H1 (cell line): ENCODE results near the gene TTC9. TPM values are rescaled to one million over a fixed set of nuclear protein-coding genes. Genes with fewer than 3 reads are reported as not detected.

ENCODE experiments used
- CTCF ChIA-PET: fragments of 300-600 bp; sonication (Branson Sonifier 250); formaldehyde crosslinking; loops from one replicate; lab custom pipeline; 2021; ENCODE audit not compliant: partially characterized antibody; lab: Charles Lee
- POLR2A ChIA-PET: fragments of 300-600 bp; sonication (Branson Sonifier 250); formaldehyde crosslinking; loops from one replicate; lab custom pipeline; 2021; ENCODE audit warnings: inconsistent platforms; ENCODE audit not compliant: partially characterized antibody; lab: Charles Lee
- DNase-seq, 2 experiments: peaks; one replicate each; pipeline versions ENCODE4 v3.0.0 to v3.0.0-alpha.2; 2010 to 2022; ENCODE audit warnings: low spot score in 2 of 2, low read depth in 1 of 2, mixed read lengths in 1 of 2
- FAIRE-seq: peaks from 2 replicates; lab custom pipeline; 2011; peaks lifted over from hg19 to GRCh38; lab: Jason Lieb, UNC
- H2AFZ ChIP-seq: 2 replicates; pipeline ENCODE4 v1.8.1; 2012; ENCODE audit warnings: low read length, inconsistent platforms
- H2AK5ac ChIP-seq: 2 replicates; pipeline ENCODE4 v1.6.1; 2013; ENCODE audit warnings: low read depth, low read length
- H2BK120ac ChIP-seq: replicated peaks from 2 replicates; pipeline ENCODE3; 2013; ENCODE audit warnings: low read depth, low read length, inconsistent platforms
- H2BK12ac ChIP-seq: 2 replicates; pipeline ENCODE4 v1.6.1; 2013; ENCODE audit warnings: low read depth, low read length
- H2BK15ac ChIP-seq: 2 replicates; pipeline ENCODE4 v1.6.1; 2013; ENCODE audit warnings: low read length
- H2BK20ac ChIP-seq: 2 replicates; pipeline ENCODE4 v1.6.1; 2013; ENCODE audit warnings: low read length
- H2BK5ac ChIP-seq: 2 replicates; pipeline ENCODE4 v1.6.1; 2013; ENCODE audit warnings: low read depth, low read length
- H3K14ac ChIP-seq: 2 replicates; pipeline ENCODE4 v1.6.1; 2013; ENCODE audit warnings: inconsistent platforms; ENCODE audit not compliant: insufficient read length
- H3K18ac ChIP-seq: 2 replicates; pipeline ENCODE4 v1.6.1; 2013; ENCODE audit warnings: low read length; ENCODE audit errors: extremely low read depth
- H3K23ac ChIP-seq: 2 replicates; pipeline ENCODE4 v1.6.1; 2013; ENCODE audit warnings: inconsistent platforms; ENCODE audit not compliant: insufficient read length
- H3K23me2 ChIP-seq: 2 replicates; pipeline ENCODE4 v1.6.1; 2013; ENCODE audit warnings: low read depth, low read length
- H3K27ac ChIP-seq: 2 replicates; pipeline ENCODE4 v1.6.1; 2011; ENCODE audit warnings: low read depth, low read length, inconsistent platforms
- H3K27me3 ChIP-seq, 4 experiments: replicated peaks in 1 of 4; 1 replicate in 1 of 4; 2 replicates in 3 of 4; pipeline versions ENCODE4 v1.6.1 to v1.8.1; 2011 to 2013; ENCODE audit warnings: low read length in 3 of 4, mild to moderate bottlenecking in 3 of 4, inconsistent platforms in 2 of 4, mixed read lengths in 2 of 4, moderate library complexity in 1 of 4; ENCODE audit not compliant: control insufficient read depth in 3 of 4, insufficient read depth in 3 of 4; ENCODE audit errors: extremely low read depth in 1 of 4
- H3K36me3 ChIP-seq, 4 experiments: 2 replicates each; pipeline versions ENCODE4 v1.6.1 to v1.8.1; 2011 to 2013; ENCODE audit warnings: mild to moderate bottlenecking in 4 of 4, low read length in 3 of 4, moderate library complexity in 2 of 4, control low read depth in 1 of 4, inconsistent platforms in 1 of 4; ENCODE audit not compliant: insufficient read depth in 4 of 4, control insufficient read depth in 2 of 4
- H3K4ac ChIP-seq: replicated peaks from 2 replicates; pipeline ENCODE3; 2013; ENCODE audit warnings: low read length, low read depth, mixed read lengths, inconsistent platforms; ENCODE audit not compliant: insufficient read length
- H3K4me1 ChIP-seq, 4 experiments: replicated peaks in 1 of 4; 1 replicate in 1 of 4; 2 replicates in 3 of 4; pipeline versions ENCODE4 v1.6.1 to v1.8.1; 2011 to 2013; ENCODE audit warnings: low read length in 3 of 4, inconsistent platforms in 2 of 4, mixed read lengths in 1 of 4; ENCODE audit not compliant: insufficient read depth in 4 of 4, control insufficient read depth in 3 of 4
- H3K4me2 ChIP-seq, 2 experiments: 2 replicates each; pipeline versions ENCODE4 v1.6.1 to v1.8.1; 2011 to 2013; ENCODE audit warnings: low read depth in 2 of 2, low read length in 2 of 2, control low read depth in 1 of 2, inconsistent platforms in 1 of 2, mild to moderate bottlenecking in 1 of 2; ENCODE audit not compliant: insufficient read depth in 1 of 2
- H3K4me3 ChIP-seq, 4 experiments: fragments of 200-600, 300-600 bp in 1 of 4; sonication (generic), shearing (Covaris generic), sonication (Bioruptor Twin) in 1 of 4; 2 replicates each; pipeline versions ENCODE4 v1.5.1 to v1.8.1; 2011 to 2016; ENCODE audit warnings: low read length in 4 of 4, low read depth in 3 of 4, control low read depth in 2 of 4, inconsistent platforms in 2 of 4, mild to moderate bottlenecking in 2 of 4, mixed read lengths in 1 of 4, moderate library complexity in 1 of 4; ENCODE audit not compliant: insufficient read depth in 2 of 4; ENCODE audit errors: extremely low read depth in 1 of 4
- H3K56ac ChIP-seq: replicated peaks from 2 replicates; pipeline ENCODE3; 2013; ENCODE audit warnings: low read depth, mild to moderate bottlenecking, mixed read lengths, low read length, inconsistent platforms; ENCODE audit not compliant: insufficient read length
- H3K79me1 ChIP-seq: 2 replicates; pipeline ENCODE4 v1.6.1; 2013; ENCODE audit warnings: low read depth, low read length, control low read depth
- H3K79me2 ChIP-seq, 2 experiments: 2 replicates each; pipeline versions ENCODE4 v1.6.1 to v1.8.1; 2012 to 2013; ENCODE audit warnings: low read length in 2 of 2, mild to moderate bottlenecking in 2 of 2, inconsistent platforms in 1 of 2; ENCODE audit not compliant: insufficient read depth in 2 of 2, control insufficient read depth in 1 of 2
- H3K9ac ChIP-seq, 4 experiments: replicated peaks in 1 of 4; 1 replicate in 1 of 4; 2 replicates in 3 of 4; pipeline versions ENCODE4 v1.6.1 to v1.8.1; 2011 to 2013; ENCODE audit warnings: low read depth in 3 of 4, low read length in 3 of 4, control low read depth in 2 of 4, mild to moderate bottlenecking in 2 of 4, moderate library complexity in 2 of 4, inconsistent platforms in 1 of 4; ENCODE audit errors: extremely low read depth in 1 of 4
- H3K9me3 ChIP-seq, 2 experiments: 2 replicates each; pipeline versions ENCODE4 v1.6.1 to v1.8.1; 2012 to 2013; ENCODE audit warnings: mild to moderate bottlenecking in 2 of 2, moderate library complexity in 2 of 2, control low read depth in 1 of 2, inconsistent platforms in 1 of 2, low read depth in 1 of 2, low read length in 1 of 2, mixed read lengths in 1 of 2; ENCODE audit not compliant: insufficient read depth in 2 of 2
- H4K20me1 ChIP-seq, 2 experiments: replicated peaks in 1 of 2; 2 replicates each; pipeline versions ENCODE3 to v1.8.1; 2011 to 2013; ENCODE audit warnings: inconsistent platforms in 2 of 2, low read length in 2 of 2, mild to moderate bottlenecking in 1 of 2; ENCODE audit not compliant: insufficient read depth in 2 of 2, control insufficient read depth in 1 of 2
- H4K5ac ChIP-seq: 2 replicates; pipeline ENCODE4 v1.6.1; 2013; ENCODE audit warnings: low read length, low read depth, mixed read lengths, inconsistent platforms; ENCODE audit not compliant: insufficient read length
- H4K8ac ChIP-seq: 2 replicates; pipeline ENCODE4 v1.8.0; 2013; ENCODE audit warnings: mild to moderate bottlenecking, moderate library complexity, low read length, inconsistent platforms; ENCODE audit not compliant: insufficient read depth; ENCODE audit errors: extremely low read depth
- H4K91ac ChIP-seq: replicated peaks from 2 replicates; pipeline ENCODE3; 2013; ENCODE audit warnings: low read length, mixed read lengths, inconsistent platforms; ENCODE audit not compliant: insufficient read length
- ATF2 ChIP-seq: IDR thresholded peaks from 2 replicates; pipeline ENCODE4 v1.6.1; 2012; ENCODE audit warnings: low read length, inconsistent platforms
- BACH1 ChIP-seq: IDR thresholded peaks from 2 replicates; pipeline ENCODE4 v1.6.1; 2012; ENCODE audit warnings: low read length, improper control_type of control experiment
- CTBP2 ChIP-seq: IDR thresholded peaks from 2 replicates; pipeline ENCODE4 v1.7.0; 2011; ENCODE audit warnings: borderline replicate concordance, mild to moderate bottlenecking, moderate library complexity, mixed read lengths, low read length; ENCODE audit not compliant: insufficient read depth, insufficient read length
- EGR1 ChIP-seq: IDR thresholded peaks from 2 replicates; pipeline ENCODE4 v1.6.1; 2011; ENCODE audit warnings: low read depth, low read length, borderline replicate concordance
- SP1 ChIP-seq: IDR thresholded peaks from 2 replicates; pipeline ENCODE4 v1.6.1; 2011; ENCODE audit warnings: low read depth, low read length
- TAF7 ChIP-seq: optimal IDR thresholded peaks from 2 replicates; pipeline ENCODE3; 2011; ENCODE audit warnings: low read depth, mild to moderate bottlenecking, inconsistent platforms, low read length, moderate library complexity, borderline replicate concordance
- TBP ChIP-seq: IDR thresholded peaks from 2 replicates; pipeline ENCODE4 v1.6.1; 2011; ENCODE audit warnings: low read depth, low read length, improper control_type of control experiment
- polyA plus RNA-seq, 7 experiments: library from polyadenylated mRNA; depleted of rRNA in 3 of 7; stranded (reverse) in 5 of 7; unstranded in 2 of 7; fragments of >200 nt in 5 of 7; fragments of 200-250 nt in 2 of 7; gene quantifications; 1 replicate in 5 of 7; 2 replicates in 1 of 7; 4 replicates in 1 of 7; pipeline versions ENCODE4 v1.2.1 to v1.2.3, GENCODE V29; 2011 to 2013; ENCODE audit warnings: missing spikeins in 2 of 7, mixed read lengths in 2 of 7
- total RNA-seq: library from RNA; stranded (reverse); fragmentation: NEBNext Ultra II Directional; extraction: Animal tissue kit (Norgen Biotek cat#: 25700); gene quantifications from 2 replicates; pipeline ENCODE4 v1.2.1, GENCODE V29; 2021
- TF ChIP-seq, protein P1 (sequence below): IDR thresholded peaks from 2 replicates; pipeline ENCODE4 v1.6.1; 2011; ENCODE audit warnings: low read depth, mild to moderate bottlenecking, low read length; ENCODE audit not compliant: insufficient read depth
- TF ChIP-seq, protein P2 (sequence below): IDR thresholded peaks from 2 replicates; pipeline ENCODE4 v1.6.1; 2012; ENCODE audit warnings: inconsistent platforms

Gene TTC9
- total and polyA plus RNA-seq, 2 of the 8 experiments (the other 6 are each of a cell fraction or from before 2014, with no cell fraction given): 21.0 to 29.5 TPM

GRCh38 chr14:70701610-70702009 lies 59.9 kb downstream of the TTC9 start:
- no peak overlapping the region for H3K18ac ChIP-seq
- no peak overlapping the region for H2AFZ ChIP-seq
- no peak overlapping the region for H4K8ac ChIP-seq
- no peak overlapping the region for H3K23ac ChIP-seq
- H3K4me2 ChIP-seq: no peak overlapping the region
- H2AK5ac ChIP-seq: no peak overlapping the region
- no peak overlapping the region; the same call in 1 of the 2 replicates for H2BK12ac ChIP-seq
- H3K56ac ChIP-seq: no peak overlapping the region
- H3K23me2 ChIP-seq: peaks cover 2% of the 10 kb centered on the region; the same call in 1 of the 2 replicates
- no peak overlapping the region for H2BK5ac ChIP-seq
- no peaks in the 10 kb centered on the region for H3K27me3 ChIP-seq
- no peak overlapping the region for H3K4ac ChIP-seq
- no peak overlapping the region for H2BK15ac ChIP-seq
- H3K27ac ChIP-seq: no peak overlapping the region
- H3K4me1 ChIP-seq: peaks cover 2 to 14% (median 6%) of the 10 kb centered on the region in 4 experiments; a peak in 6 of 7 replicates
- H3K14ac ChIP-seq: no peak overlapping the region
- TF ChIP-seq SP1 (no peak), ATF2 (no peak), EGR1 (no peak), CTBP2 (no peak), BACH1 (no peak), TAF7 (no peak), TBP (no peak)
- TF ChIP-seq, protein P1, sequence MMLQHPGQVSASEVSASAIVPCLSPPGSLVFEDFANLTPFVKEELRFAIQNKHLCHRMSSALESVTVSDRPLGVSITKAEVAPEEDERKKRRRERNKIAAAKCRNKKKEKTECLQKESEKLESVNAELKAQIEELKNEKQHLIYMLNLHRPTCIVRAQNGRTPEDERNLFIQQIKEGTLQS: no peak
- TF ChIP-seq, protein P2, sequence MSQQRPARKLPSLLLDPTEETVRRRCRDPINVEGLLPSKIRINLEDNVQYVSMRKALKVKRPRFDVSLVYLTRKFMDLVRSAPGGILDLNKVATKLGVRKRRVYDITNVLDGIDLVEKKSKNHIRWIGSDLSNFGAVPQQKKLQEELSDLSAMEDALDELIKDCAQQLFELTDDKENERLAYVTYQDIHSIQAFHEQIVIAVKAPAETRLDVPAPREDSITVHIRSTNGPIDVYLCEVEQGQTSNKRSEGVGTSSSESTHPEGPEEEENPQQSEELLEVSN: no peak
- H4K20me1 ChIP-seq: no peaks in the 10 kb centered on the region
- H2BK120ac ChIP-seq: no peak overlapping the region
- FAIRE-seq (no peak), DNase-seq (no peak)
- no peaks in the 10 kb centered on the region for H3K36me3 ChIP-seq
- no peak overlapping the region for H3K9ac ChIP-seq
- no peak overlapping the region for H4K5ac ChIP-seq
- no peak overlapping the region for H2BK20ac ChIP-seq
- H3K4me3 ChIP-seq: no peak overlapping the region
- no peak overlapping the region for H4K91ac ChIP-seq
- H3K79me1 ChIP-seq: no peaks in the 10 kb centered on the region
- ChIA-PET POLR2A (interaction anchor here (7.6 kb wide), 1 partner anchor 8 kb away, joined by 43 read pairs; no protein-coding TSS in a partner anchor), CTCF (interaction anchor here (0.9 to 3.6 kb wide), 4 partner anchors 9 to 276 kb away, joined by 3 to 30 read pairs (median 6); no protein-coding TSS in a partner anchor)
- no peaks in the 10 kb centered on the region for H3K9me3 ChIP-seq
- no peaks in the 10 kb centered on the region for H3K79me2 ChIP-seq
